Measurements from ENCODE around the gene PTGFRN.

The PTGFRN gene

GRCh38 chr1:116895073-116895472 lies 14.6 kb upstream of the PTGFRN start:
- H3K9ac ChIP-seq (ENCODE audit: low read length), result no peak overlapping the region
- peaks cover 4% of the 10 kb centered on the region for H3K9me3 ChIP-seq (ENCODE audit: control insufficient read depth, low read depth, low read length)
- H3K4me1 ChIP-seq (ENCODE audit: control insufficient read depth, low read depth, low read length), result no peaks in the 10 kb centered on the region
- H3K4me3 ChIP-seq (ENCODE audit: low read length), result no peak overlapping the region
- H3K27me3 ChIP-seq (ENCODE audit: control insufficient read depth, insufficient read depth, low read length), result no peaks in the 10 kb centered on the region
- H3K36me3 ChIP-seq (ENCODE audit: control insufficient read depth, low read depth, low read length), result no peaks in the 10 kb centered on the region
- no peak overlapping the region for H3K27ac ChIP-seq (ENCODE audit: low read length)

GRCh38 chr1:116899529-116899928 lies 10.2 kb upstream of the PTGFRN start:
- no peak overlapping the region for H3K4me3 ChIP-seq (ENCODE audit: low read length)
- H3K4me1 ChIP-seq (ENCODE audit: control insufficient read depth, low read depth, low read length), result no peaks in the 10 kb centered on the region
- peaks cover 4% of the 10 kb centered on the region for H3K9me3 ChIP-seq (ENCODE audit: control insufficient read depth, low read depth, low read length)
- H3K27me3 ChIP-seq (ENCODE audit: control insufficient read depth, insufficient read depth, low read length), result no peaks in the 10 kb centered on the region
- no peaks in the 10 kb centered on the region for H3K36me3 ChIP-seq (ENCODE audit: control insufficient read depth, low read depth, low read length)
- no peak overlapping the region for H3K9ac ChIP-seq (ENCODE audit: low read length)
- H3K27ac ChIP-seq (ENCODE audit: low read length), result no peak overlapping the region

- H3K27me3 ChIP-seq (ENCODE audit: control insufficient read depth, insufficient read depth, low read length), result no peaks in the 10 kb centered on the region
- no peaks in the 10 kb centered on the region for H3K4me1 ChIP-seq (ENCODE audit: control insufficient read depth, low read depth, low read length)
- H3K27ac ChIP-seq (ENCODE audit: low read length), result no peak overlapping the region
- no peak overlapping the region for H3K4me3 ChIP-seq (ENCODE audit: low read length)
- H3K36me3 ChIP-seq (ENCODE audit: control insufficient read depth, low read depth, low read length), result no peaks in the 10 kb centered on the region
- H3K9me3 ChIP-seq (ENCODE audit: control insufficient read depth, low read depth, low read length), result no peaks in the 10 kb centered on the region
- no peak overlapping the region for H3K9ac ChIP-seq (ENCODE audit: low read length)
These were observed 9.0 kb upstream of the PTGFRN start for GRCh38 chr1:116900471-116901365.

- no peaks in the 10 kb centered on the region for H3K9me3 ChIP-seq (ENCODE audit: control insufficient read depth, low read depth, low read length)
- H3K9ac ChIP-seq (ENCODE audit: low read length), result no peak overlapping the region
- no peaks in the 10 kb centered on the region for H3K4me1 ChIP-seq (ENCODE audit: control insufficient read depth, low read depth, low read length)
- H3K27me3 ChIP-seq (ENCODE audit: control insufficient read depth, insufficient read depth, low read length), result no peaks in the 10 kb centered on the region
- H3K4me3 ChIP-seq (ENCODE audit: low read length), result no peak overlapping the region
- H3K36me3 ChIP-seq (ENCODE audit: control insufficient read depth, low read depth, low read length), result no peaks in the 10 kb centered on the region
- H3K27ac ChIP-seq (ENCODE audit: low read length), result no peak overlapping the region
These were observed 7.7 kb upstream of the PTGFRN start for GRCh38 chr1:116902027-116902426.

- Histone ChIP-seq H3K4me1 (ENCODE audit: control insufficient read depth, low read depth, low read length) (no peaks in the 10 kb centered on the region), H3K27ac (ENCODE audit: low read length) (no peak overlapping the region), H3K4me3 (ENCODE audit: low read length) (no peak overlapping the region), H3K9ac (ENCODE audit: low read length) (no peak overlapping the region), H3K36me3 (ENCODE audit: control insufficient read depth, low read depth, low read length) (no peaks in the 10 kb centered on the region), H3K9me3 (ENCODE audit: control insufficient read depth, low read depth, low read length) (no peaks in the 10 kb centered on the region), H3K27me3 (ENCODE audit: control insufficient read depth, insufficient read depth, low read length) (no peaks in the 10 kb centered on the region)
These were observed 6.9 kb upstream of the PTGFRN start for GRCh38 chr1:116902723-116903383.

- no peaks in the 10 kb centered on the region for H3K27me3 ChIP-seq (ENCODE audit: control insufficient read depth, insufficient read depth, low read length)
- no peak overlapping the region for H3K27ac ChIP-seq (ENCODE audit: low read length)
- H3K9ac ChIP-seq (ENCODE audit: low read length), result no peak overlapping the region
- H3K4me1 ChIP-seq (ENCODE audit: control insufficient read depth, low read depth, low read length), result peaks cover 12% of the 10 kb centered on the region
- H3K9me3 ChIP-seq (ENCODE audit: control insufficient read depth, low read depth, low read length), result no peaks in the 10 kb centered on the region
- no peak overlapping the region for H3K4me3 ChIP-seq (ENCODE audit: low read length)
- H3K36me3 ChIP-seq (ENCODE audit: control insufficient read depth, low read depth, low read length), result no peaks in the 10 kb centered on the region
These were observed 4.9 kb upstream of the PTGFRN start for GRCh38 chr1:116904791-116905320.

GRCh38 chr1:116906812-116907211 lies 2.9 kb upstream of the PTGFRN start:
- Histone ChIP-seq H3K9me3 (ENCODE audit: control insufficient read depth, low read depth, low read length) (no peaks in the 10 kb centered on the region), H3K9ac (ENCODE audit: low read length) (no peak overlapping the region), H3K4me3 (ENCODE audit: low read length) (no peak overlapping the region), H3K4me1 (ENCODE audit: control insufficient read depth, low read depth, low read length) (peaks cover 20% of the 10 kb centered on the region), H3K36me3 (ENCODE audit: control insufficient read depth, low read depth, low read length) (no peaks in the 10 kb centered on the region), H3K27ac (ENCODE audit: low read length) (no peak overlapping the region), H3K27me3 (ENCODE audit: control insufficient read depth, insufficient read depth, low read length) (peaks cover 7% of the 10 kb centered on the region)

GRCh38 chr1:116907351-116907750 lies 2.4 kb upstream of the PTGFRN start:
- Histone ChIP-seq H3K4me3 (ENCODE audit: low read length) (no peak overlapping the region), H3K4me1 (ENCODE audit: control insufficient read depth, low read depth, low read length) (peaks cover 21% of the 10 kb centered on the region), H3K9me3 (ENCODE audit: control insufficient read depth, low read depth, low read length) (no peaks in the 10 kb centered on the region), H3K27me3 (ENCODE audit: control insufficient read depth, insufficient read depth, low read length) (peaks cover 8% of the 10 kb centered on the region), H3K27ac (ENCODE audit: low read length) (no peak overlapping the region), H3K36me3 (ENCODE audit: control insufficient read depth, low read depth, low read length) (no peaks in the 10 kb centered on the region), H3K9ac (ENCODE audit: low read length) (no peak overlapping the region)

- peaks cover 8% of the 10 kb centered on the region for H3K27me3 ChIP-seq (ENCODE audit: control insufficient read depth, insufficient read depth, low read length)
- H3K4me1 ChIP-seq (ENCODE audit: control insufficient read depth, low read depth, low read length), result peaks cover 21% of the 10 kb centered on the region
- no peak overlapping the region for H3K27ac ChIP-seq (ENCODE audit: low read length)
- H3K9me3 ChIP-seq (ENCODE audit: control insufficient read depth, low read depth, low read length), result no peaks in the 10 kb centered on the region
- H3K36me3 ChIP-seq (ENCODE audit: control insufficient read depth, low read depth, low read length), result no peaks in the 10 kb centered on the region
- no peak overlapping the region for H3K4me3 ChIP-seq (ENCODE audit: low read length)
- H3K9ac ChIP-seq (ENCODE audit: low read length), result no peak overlapping the region
These were observed 1.4 kb upstream of the PTGFRN start for GRCh38 chr1:116908266-116908665.

- H3K9ac ChIP-seq (ENCODE audit: low read length), result peak overlapping the region; percentile 52
- H3K27me3 ChIP-seq (ENCODE audit: control insufficient read depth, insufficient read depth, low read length), result peaks cover 8% of the 10 kb centered on the region
- H3K36me3 ChIP-seq (ENCODE audit: control insufficient read depth, low read depth, low read length), result no peaks in the 10 kb centered on the region
- H3K4me1 ChIP-seq (ENCODE audit: control insufficient read depth, low read depth, low read length), result peaks cover 21% of the 10 kb centered on the region
- no peaks in the 10 kb centered on the region for H3K9me3 ChIP-seq (ENCODE audit: control insufficient read depth, low read depth, low read length)
- H3K4me3 ChIP-seq (ENCODE audit: low read length), result peak overlapping the region; percentile 91
- no peak overlapping the region for H3K27ac ChIP-seq (ENCODE audit: low read length)
These were observed 750 bp upstream of the PTGFRN start for GRCh38 chr1:116908820-116909511.

- H3K4me3 ChIP-seq (ENCODE audit: low read length), result peak overlapping the region; percentile 91
- H3K9me3 ChIP-seq (ENCODE audit: control insufficient read depth, low read depth, low read length), result no peaks in the 10 kb centered on the region
- H3K4me1 ChIP-seq (ENCODE audit: control insufficient read depth, low read depth, low read length), result peaks cover 21% of the 10 kb centered on the region
- peaks cover 8% of the 10 kb centered on the region for H3K27me3 ChIP-seq (ENCODE audit: control insufficient read depth, insufficient read depth, low read length)
- H3K9ac ChIP-seq (ENCODE audit: low read length), result peak overlapping the region; percentile 76
- H3K36me3 ChIP-seq (ENCODE audit: control insufficient read depth, low read depth, low read length), result no peaks in the 10 kb centered on the region
- H3K27ac ChIP-seq (ENCODE audit: low read length), result no peak overlapping the region
These were observed 867 bp downstream of the PTGFRN start for GRCh38 chr1:116910379-116911187.
